ENCODE data around the gene LYRM1.

The LYRM1 gene

DNA sequence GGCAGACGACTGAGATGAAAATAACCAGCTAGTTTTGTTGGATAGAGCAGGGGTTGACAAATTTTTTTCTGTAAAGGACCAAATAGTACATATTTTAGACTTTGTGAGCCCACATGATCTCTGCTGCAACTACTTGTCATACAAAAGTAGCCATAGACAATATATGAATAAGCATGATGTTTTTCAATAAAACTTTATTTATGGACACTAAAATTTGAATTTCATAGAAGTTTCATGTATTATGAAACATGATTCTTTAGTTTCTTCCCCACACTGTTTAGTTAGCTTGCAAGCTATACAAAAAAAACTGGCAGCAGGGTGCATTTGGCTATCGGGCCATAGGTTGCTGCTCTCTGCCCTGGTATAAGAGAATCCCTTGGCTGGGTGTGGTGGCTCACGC lies 56.6 kb downstream of the LYRM1 start:
- Histone ChIP-seq H3K4me3 (ENCODE audit: low read length) (no peak overlapping the region), H3K4me2 (ENCODE audit: low read depth, low read length) (no peak overlapping the region), H4K20me1 (ENCODE audit: insufficient read depth, low read length) (no peaks in the 10 kb centered on the region), H2AFZ (ENCODE audit: low read length) (no peak overlapping the region), H3F3A (ENCODE audit: insufficient read depth, low read length) (no peaks in the 10 kb centered on the region), H3K27ac (ENCODE audit: low read length) (no peak overlapping the region), H3K9ac (ENCODE audit: low read length) (no peak overlapping the region), H3K4me1 (ENCODE audit: low read length) (no peaks in the 10 kb centered on the region), H3K27me3 (replicated peaks; ENCODE audit: insufficient read depth, low read length) (no peaks in the 10 kb centered on the region), H3K9me2 (replicated peaks; ENCODE audit: insufficient read depth, low read length) (no peaks in the 10 kb centered on the region), H3K9me3 (replicated peaks; ENCODE audit: insufficient read depth, low read length) (no peaks in the 10 kb centered on the region), H3K79me2 (ENCODE audit: low read length) (no peaks in the 10 kb centered on the region), H3K36me3 (replicated peaks; ENCODE audit: insufficient read depth, low read length) (no peaks in the 10 kb centered on the region)
- TF ChIP-seq EZH2 (optimal IDR thresholded peaks at IDR 0.05; ENCODE audit: low read depth, low read length) (no peak), EZH2phosphoT487 (IDR thresholded peaks at IDR 0.05; ENCODE audit: low read length) (no peak)
- TF ChIP-seq, protein P1, sequence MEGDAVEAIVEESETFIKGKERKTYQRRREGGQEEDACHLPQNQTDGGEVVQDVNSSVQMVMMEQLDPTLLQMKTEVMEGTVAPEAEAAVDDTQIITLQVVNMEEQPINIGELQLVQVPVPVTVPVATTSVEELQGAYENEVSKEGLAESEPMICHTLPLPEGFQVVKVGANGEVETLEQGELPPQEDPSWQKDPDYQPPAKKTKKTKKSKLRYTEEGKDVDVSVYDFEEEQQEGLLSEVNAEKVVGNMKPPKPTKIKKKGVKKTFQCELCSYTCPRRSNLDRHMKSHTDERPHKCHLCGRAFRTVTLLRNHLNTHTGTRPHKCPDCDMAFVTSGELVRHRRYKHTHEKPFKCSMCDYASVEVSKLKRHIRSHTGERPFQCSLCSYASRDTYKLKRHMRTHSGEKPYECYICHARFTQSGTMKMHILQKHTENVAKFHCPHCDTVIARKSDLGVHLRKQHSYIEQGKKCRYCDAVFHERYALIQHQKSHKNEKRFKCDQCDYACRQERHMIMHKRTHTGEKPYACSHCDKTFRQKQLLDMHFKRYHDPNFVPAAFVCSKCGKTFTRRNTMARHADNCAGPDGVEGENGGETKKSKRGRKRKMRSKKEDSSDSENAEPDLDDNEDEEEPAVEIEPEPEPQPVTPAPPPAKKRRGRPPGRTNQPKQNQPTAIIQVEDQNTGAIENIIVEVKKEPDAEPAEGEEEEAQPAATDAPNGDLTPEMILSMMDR (IDR thresholded peaks at IDR 0.05; ENCODE audit: low read length), result no peak
- no peak for DNase-seq

- Histone ChIP-seq H3K36me3 (replicated peaks; ENCODE audit: insufficient read depth, low read length) (no peaks in the 10 kb centered on the region), H3K9me3 (replicated peaks; ENCODE audit: insufficient read depth, low read length) (no peaks in the 10 kb centered on the region), H4K20me1 (ENCODE audit: insufficient read depth, low read length) (no peaks in the 10 kb centered on the region), H2AFZ (ENCODE audit: low read length) (no peak overlapping the region), H3K9ac (ENCODE audit: low read length) (no peak overlapping the region), H3K4me2 (ENCODE audit: low read depth, low read length) (no peak overlapping the region), H3K4me1 (ENCODE audit: low read length) (no peaks in the 10 kb centered on the region), H3K9me2 (replicated peaks; ENCODE audit: insufficient read depth, low read length) (no peaks in the 10 kb centered on the region), H3F3A (ENCODE audit: insufficient read depth, low read length) (no peaks in the 10 kb centered on the region), H3K27me3 (replicated peaks; ENCODE audit: insufficient read depth, low read length) (no peaks in the 10 kb centered on the region), H3K27ac (ENCODE audit: low read length) (no peak overlapping the region), H3K4me3 (ENCODE audit: low read length) (no peak overlapping the region), H3K79me2 (ENCODE audit: low read length) (no peaks in the 10 kb centered on the region)
- no peak for DNase-seq
- TF ChIP-seq EZH2 (optimal IDR thresholded peaks at IDR 0.05; ENCODE audit: low read depth, low read length) (no peak), EZH2phosphoT487 (IDR thresholded peaks at IDR 0.05; ENCODE audit: low read length) (no peak)
- TF ChIP-seq, protein P1 (IDR thresholded peaks at IDR 0.05; ENCODE audit: low read length), result no peak
Observed at GRCh38 chr16:20960899-20961298, 60.3 kb downstream of the LYRM1 start.

GRCh38 chr16:20968765-20969164 lies 68.2 kb downstream of the LYRM1 start:
- DNase-seq, result no peak
- no peaks in the 10 kb centered on the region for H3K36me3 ChIP-seq (replicated peaks; ENCODE audit: insufficient read depth, low read length)
- no peaks in the 10 kb centered on the region for H3K9me3 ChIP-seq (replicated peaks; ENCODE audit: insufficient read depth, low read length)
- H3K4me3 ChIP-seq (ENCODE audit: low read length), result no peak overlapping the region
- no peaks in the 10 kb centered on the region for H3K27me3 ChIP-seq (replicated peaks; ENCODE audit: insufficient read depth, low read length)
- no peaks in the 10 kb centered on the region for H4K20me1 ChIP-seq (ENCODE audit: insufficient read depth, low read length)
- H2AFZ ChIP-seq (ENCODE audit: low read length), result no peak overlapping the region
- H3K9ac ChIP-seq (ENCODE audit: low read length), result no peak overlapping the region
- no peaks in the 10 kb centered on the region for H3K79me2 ChIP-seq (ENCODE audit: low read length)
- H3K27ac ChIP-seq (ENCODE audit: low read length), result no peak overlapping the region
- no peaks in the 10 kb centered on the region for H3K9me2 ChIP-seq (replicated peaks; ENCODE audit: insufficient read depth, low read length)
- H3K4me2 ChIP-seq (ENCODE audit: low read depth, low read length), result no peak overlapping the region
- no peaks in the 10 kb centered on the region for H3K4me1 ChIP-seq (ENCODE audit: low read length)
- no peaks in the 10 kb centered on the region for H3F3A ChIP-seq (ENCODE audit: insufficient read depth, low read length)
- TF ChIP-seq, protein P1 (IDR thresholded peaks at IDR 0.05; ENCODE audit: low read length), result no peak
- TF ChIP-seq EZH2 (optimal IDR thresholded peaks at IDR 0.05; ENCODE audit: low read depth, low read length), result no peak
- TF ChIP-seq EZH2phosphoT487 (IDR thresholded peaks at IDR 0.05; ENCODE audit: low read length), result no peak

Data from MM.1S (cell line).